Measurements from ENCODE around the gene RPS3.

GRCh38 chr11:75380245-75380644 lies 19.1 kb upstream of the RPS3 start:
- TF ChIP-seq, protein P1, sequence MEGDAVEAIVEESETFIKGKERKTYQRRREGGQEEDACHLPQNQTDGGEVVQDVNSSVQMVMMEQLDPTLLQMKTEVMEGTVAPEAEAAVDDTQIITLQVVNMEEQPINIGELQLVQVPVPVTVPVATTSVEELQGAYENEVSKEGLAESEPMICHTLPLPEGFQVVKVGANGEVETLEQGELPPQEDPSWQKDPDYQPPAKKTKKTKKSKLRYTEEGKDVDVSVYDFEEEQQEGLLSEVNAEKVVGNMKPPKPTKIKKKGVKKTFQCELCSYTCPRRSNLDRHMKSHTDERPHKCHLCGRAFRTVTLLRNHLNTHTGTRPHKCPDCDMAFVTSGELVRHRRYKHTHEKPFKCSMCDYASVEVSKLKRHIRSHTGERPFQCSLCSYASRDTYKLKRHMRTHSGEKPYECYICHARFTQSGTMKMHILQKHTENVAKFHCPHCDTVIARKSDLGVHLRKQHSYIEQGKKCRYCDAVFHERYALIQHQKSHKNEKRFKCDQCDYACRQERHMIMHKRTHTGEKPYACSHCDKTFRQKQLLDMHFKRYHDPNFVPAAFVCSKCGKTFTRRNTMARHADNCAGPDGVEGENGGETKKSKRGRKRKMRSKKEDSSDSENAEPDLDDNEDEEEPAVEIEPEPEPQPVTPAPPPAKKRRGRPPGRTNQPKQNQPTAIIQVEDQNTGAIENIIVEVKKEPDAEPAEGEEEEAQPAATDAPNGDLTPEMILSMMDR (IDR thresholded peaks at IDR 0.05): no peak
- no peak for TF ChIP-seq EZH2 (IDR thresholded peaks at IDR 0.05)

Data from neural progenitor cell (in vitro differentiated cells).